Frontal cortex (tissue), 1 donor: ENCODE measurements around the gene BANF1. TPM values are rescaled to one million over a fixed set of nuclear protein-coding genes. Genes with fewer than 3 reads are reported as not detected.

Source experiments
- total RNA-seq: library from RNA; depleted of rRNA; stranded (reverse); fragments of >200 nt; gene quantifications from one replicate; pipeline ENCODE4 v1.2.3, GENCODE V29; 2014

The BANF1 gene
- total RNA-seq, 1 donor from 2014 or later = 25.3 TPM

Other genes starting within 250 kb of the BANF1 start
- gene AP5B1, start 221.5 kb upstream of the BANF1 start, total RNA-seq = 4.1 TPM
- gene OVOL1, start 215.4 kb upstream of the BANF1 start, total RNA-seq = under 0.01 TPM
- gene SNX32, start 168.5 kb upstream of the BANF1 start, total RNA-seq = 6.1 TPM
- gene CFL1, start 144.3 kb upstream of the BANF1 start, total RNA-seq = 613 TPM
- 42.8 TPM for gene MUS81, start 142.1 kb upstream of the BANF1 start, total RNA-seq
- gene EFEMP2, start 129.7 kb upstream of the BANF1 start, total RNA-seq = 13.0 TPM
- gene CTSW, start 122.7 kb upstream of the BANF1 start, total RNA-seq = not detected
- gene FIBP, start 114.0 kb upstream of the BANF1 start, total RNA-seq = 154 TPM
- gene CCDC85B, start 111.8 kb upstream of the BANF1 start, total RNA-seq = 12.2 TPM
- gene FOSL1, start 102.1 kb upstream of the BANF1 start, total RNA-seq = not detected
- 11.8 TPM for gene C11orf68, start 83.4 kb upstream of the BANF1 start, total RNA-seq
- gene DRAP1, start 83.1 kb upstream of the BANF1 start, total RNA-seq = 113 TPM
- gene TSGA10IP, start 57.0 kb upstream of the BANF1 start, total RNA-seq = not detected
- 44.8 TPM for gene SART1, start 40.8 kb upstream of the BANF1 start, total RNA-seq
- gene EIF1AD, start 346 bp upstream of the BANF1 start, total RNA-seq = 22.0 TPM
- gene CST6, start 9.5 kb downstream of the BANF1 start, total RNA-seq = not detected
- not detected for gene CATSPER1, start 24.0 kb downstream of the BANF1 start, total RNA-seq
- 10.6 TPM for gene GAL3ST3, start 46.7 kb downstream of the BANF1 start, total RNA-seq
- gene SF3B2, start 49.9 kb downstream of the BANF1 start, total RNA-seq = 90.9 TPM
- gene PACS1, start 67.8 kb downstream of the BANF1 start, total RNA-seq = 29.3 TPM